A549 (cell line): ENCODE measurements around the gene TSC2.

Experiments
- CBX2 ChIP-seq: fragments of 200-600 bp; sonication (generic); IDR thresholded peaks from 2 replicates; pipeline ENCODE4 v1.6.1; 2016; ENCODE audit warnings: low read depth, mild to moderate bottlenecking, borderline replicate concordance
- CTCF ChIP-seq: fragments of >200 bp; sonication (Bioruptor Twin); formaldehyde crosslinking; IDR thresholded peaks from 3 replicates; pipeline ENCODE4 v1.5.1; 2016
- EP300 ChIP-seq, 2 experiments: fragments of >200 bp; sonication (Bioruptor Twin); formaldehyde crosslinking; IDR thresholded peaks; 2 replicates in 1 of 2; 3 replicates in 1 of 2; pipeline ENCODE4 v1.6.1; 2016 to 2017
- HOXB5 ChIP-seq: fragments of 250-450 bp; sonication (Bioruptor Pico); IDR thresholded peaks from 2 replicates; pipeline ENCODE4 v1.5.0; 2020; ENCODE audit warnings: mild to moderate bottlenecking, moderate library complexity
- KDM5A ChIP-seq: fragments of 200-600 bp; sonication (generic); IDR thresholded peaks from 2 replicates; pipeline ENCODE4 v1.6.1; 2016; ENCODE audit warnings: antibody characterized with exemption, mild to moderate bottlenecking
- MAFK ChIP-seq: fragments of 450-650 bp; IDR thresholded peaks from 2 replicates; pipeline ENCODE4 v1.6.1; 2014; ENCODE audit not compliant: partially characterized antibody
- MAX ChIP-seq: IDR thresholded peaks from 2 replicates; pipeline ENCODE4 v1.6.1; 2012
- MYC ChIP-seq: IDR thresholded peaks from 2 replicates; pipeline ENCODE4 v1.6.1; 2012; ENCODE audit warnings: mild to moderate bottlenecking, inconsistent platforms, low read length, improper control_type of control experiment, borderline replicate concordance
- POLR2A ChIP-seq: IDR thresholded peaks from 2 replicates; pipeline ENCODE4 v1.6.1; 2012; ENCODE audit warnings: mild to moderate bottlenecking, low read length
- SMC3 ChIP-seq: fragments of >200 bp; sonication (Bioruptor Twin); formaldehyde crosslinking; IDR thresholded peaks from 3 replicates; pipeline ENCODE4 v1.6.1; 2018; ENCODE audit warnings: inconsistent platforms
- TP53 ChIP-seq: fragments of 250-450 bp; sonication (Bioruptor Pico); IDR thresholded peaks from 2 replicates; pipeline ENCODE4 v1.5.0; 2021; ENCODE audit warnings: mild to moderate bottlenecking, moderate library complexity
- TF ChIP-seq, protein P1 (sequence below): IDR thresholded peaks from 2 replicates; pipeline ENCODE4 v1.6.1; 2012; ENCODE audit warnings: low read depth, borderline replicate concordance
- TF ChIP-seq, protein P2 (sequence below): fragments of 200-600 bp; sonication (generic); IDR thresholded peaks from 2 replicates; pipeline ENCODE4 v1.6.1; 2016; ENCODE audit warnings: antibody characterized with exemption, mild to moderate bottlenecking, moderate library complexity

- no peak for TF ChIP-seq KDM5A
- TF ChIP-seq MAFK = no peak
- no peak for TF ChIP-seq CTCF
- TF ChIP-seq POLR2A = no peak
- TF ChIP-seq MAX = no peak
- TF ChIP-seq SMC3 = no peak
- TF ChIP-seq HOXB5 (CRISPR knock-in tag) = no peak
- no peak for TF ChIP-seq CBX2
- TF ChIP-seq TP53 (CRISPR knock-in tag) = no peak
- TF ChIP-seq, protein P1, sequence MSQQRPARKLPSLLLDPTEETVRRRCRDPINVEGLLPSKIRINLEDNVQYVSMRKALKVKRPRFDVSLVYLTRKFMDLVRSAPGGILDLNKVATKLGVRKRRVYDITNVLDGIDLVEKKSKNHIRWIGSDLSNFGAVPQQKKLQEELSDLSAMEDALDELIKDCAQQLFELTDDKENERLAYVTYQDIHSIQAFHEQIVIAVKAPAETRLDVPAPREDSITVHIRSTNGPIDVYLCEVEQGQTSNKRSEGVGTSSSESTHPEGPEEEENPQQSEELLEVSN = no peak
- TF ChIP-seq EP300 (IDR thresholded peaks at IDR 0.05) = no peak
- no peak for TF ChIP-seq MYC
- TF ChIP-seq, protein P2, sequence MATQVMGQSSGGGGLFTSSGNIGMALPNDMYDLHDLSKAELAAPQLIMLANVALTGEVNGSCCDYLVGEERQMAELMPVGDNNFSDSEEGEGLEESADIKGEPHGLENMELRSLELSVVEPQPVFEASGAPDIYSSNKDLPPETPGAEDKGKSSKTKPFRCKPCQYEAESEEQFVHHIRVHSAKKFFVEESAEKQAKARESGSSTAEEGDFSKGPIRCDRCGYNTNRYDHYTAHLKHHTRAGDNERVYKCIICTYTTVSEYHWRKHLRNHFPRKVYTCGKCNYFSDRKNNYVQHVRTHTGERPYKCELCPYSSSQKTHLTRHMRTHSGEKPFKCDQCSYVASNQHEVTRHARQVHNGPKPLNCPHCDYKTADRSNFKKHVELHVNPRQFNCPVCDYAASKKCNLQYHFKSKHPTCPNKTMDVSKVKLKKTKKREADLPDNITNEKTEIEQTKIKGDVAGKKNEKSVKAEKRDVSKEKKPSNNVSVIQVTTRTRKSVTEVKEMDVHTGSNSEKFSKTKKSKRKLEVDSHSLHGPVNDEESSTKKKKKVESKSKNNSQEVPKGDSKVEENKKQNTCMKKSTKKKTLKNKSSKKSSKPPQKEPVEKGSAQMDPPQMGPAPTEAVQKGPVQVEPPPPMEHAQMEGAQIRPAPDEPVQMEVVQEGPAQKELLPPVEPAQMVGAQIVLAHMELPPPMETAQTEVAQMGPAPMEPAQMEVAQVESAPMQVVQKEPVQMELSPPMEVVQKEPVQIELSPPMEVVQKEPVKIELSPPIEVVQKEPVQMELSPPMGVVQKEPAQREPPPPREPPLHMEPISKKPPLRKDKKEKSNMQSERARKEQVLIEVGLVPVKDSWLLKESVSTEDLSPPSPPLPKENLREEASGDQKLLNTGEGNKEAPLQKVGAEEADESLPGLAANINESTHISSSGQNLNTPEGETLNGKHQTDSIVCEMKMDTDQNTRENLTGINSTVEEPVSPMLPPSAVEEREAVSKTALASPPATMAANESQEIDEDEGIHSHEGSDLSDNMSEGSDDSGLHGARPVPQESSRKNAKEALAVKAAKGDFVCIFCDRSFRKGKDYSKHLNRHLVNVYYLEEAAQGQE = no peak
Measured at GRCh38 chr16:2089706-2090480, 42.1 kb downstream of the TSC2 start.
